Psoas muscle (tissue), 8 donors: ENCODE measurements around the gene MFSD6. TPM values are rescaled to one million over a fixed set of nuclear protein-coding genes. Genes with fewer than 3 reads are reported as not detected.

Source experiments
- ATAC-seq, 4 donors: fragments of 200-7000 bp; cut with Tn5 transposase; one replicate each; pipeline ENCODE4 v1.9.1; 2020; ENCODE audit warnings: moderate library complexity in 3 of 4, mild to moderate bottlenecking in 2 of 4
- DNase-seq, 2 donors: peaks; one replicate each; pipeline ENCODE4 v3.0.0-alpha.2; 2020
- H3K27ac ChIP-seq: fragments of 200-600 bp; one replicate; pipeline ENCODE4 v1.8.0; 2022
- H3K27me3 ChIP-seq, 3 donors: fragments of 200-600 bp in 1 of 3; one replicate each; pipeline versions ENCODE4 v1.6.1 to v1.8.0; 2013 to 2022; ENCODE audit warnings: low read length in 2 of 3, mild to moderate bottlenecking in 2 of 3, moderate library complexity in 1 of 3; ENCODE audit not compliant: insufficient read depth in 3 of 3
- H3K36me3 ChIP-seq, 2 donors: fragments of 200-600 bp in 1 of 2; one replicate each; pipeline versions ENCODE4 v1.6.1 to v1.8.0; 2013 to 2022; ENCODE audit warnings: low read depth in 1 of 2, mild to moderate bottlenecking in 1 of 2, moderate library complexity in 1 of 2; ENCODE audit not compliant: insufficient read depth in 1 of 2
- H3K4me1 ChIP-seq: fragments of 200-600 bp; one replicate; pipeline ENCODE4 v1.8.0; 2022
- H3K4me3 ChIP-seq: fragments of 200-600 bp; one replicate; pipeline ENCODE4 v1.8.0; 2022; ENCODE audit warnings: mild to moderate bottlenecking
- H3K9me3 ChIP-seq: fragments of 200-600 bp; one replicate; pipeline ENCODE4 v1.8.0; 2022
- CTCF ChIP-seq: fragments of 200-600 bp; IDR thresholded peaks from one replicate; pipeline ENCODE4 v1.8.0; 2022; ENCODE audit warnings: antibody characterized with exemption
- WGBS, 3 donors: extraction: QIAGEN DNeasy Blood & Tissue Kit; methylation state at CpG; one replicate each; pipeline versions ENCODE4 v1.1.6 to v1.1.7; 2013; 5-methylcytosine and 5-hydroxymethylcytosine counted together
- intact Hi-C, 2 donors: fragments of 100-400 bp; cut with DNase I; formaldehyde crosslinking; loops; one replicate each; pipeline versions ENCODE4 v1.11.0 to v1.14.2; 2022
- polyA plus RNA-seq, 3 donors: library from polyadenylated mRNA; stranded (reverse); fragments of 200-250 nt; gene quantifications; one replicate each; pipeline ENCODE4 v1.2.3, GENCODE V29; 2013
- total RNA-seq, 4 donors: library from RNA; stranded (reverse); fragmentation: NEBNext Ultra II Directional in 2 of 4; extraction: Animal tissue kit (Norgen Biotek cat#: 25700) in 2 of 4; gene quantifications; one replicate each; pipeline versions ENCODE4 v1.2.1 to v1.2.4, GENCODE V29; 2021 to 2023
- donor health status: healthy with polysubstance abuse.
- donor health status: DM: no; HTN: no; CAD: no; lungs with moderate emphysema.
- donor health status: Bipolar disorder and iron deficiency.
- donor health status: healthy.
- donor health status: DM: yes; HTN: yes; CAD: no.
- donor health status: DM: no; HTN: no; CAD: no.
- donor health status: DM: no; HTN: no; CAD: no.
- donor health status: DM: yes; HTN: yes; CAD: no.

The MFSD6 gene
- total and polyA plus RNA-seq, 7 donors: 2.6 to 9.4 (median 5.0) TPM

- no peaks in the 10 kb centered on the region for H3K9me3 ChIP-seq
- H3K4me1 ChIP-seq: no peaks in the 10 kb centered on the region
- 51 to 69% (median 64%) methylated on average over 2 of the region's 2 CpGs for WGBS, 3 donors
- no peak overlapping the region for H3K4me3 ChIP-seq
- H3K27me3 ChIP-seq: peaks cover 0 to 2% (median 0%) of the 10 kb centered on the region in 3 donors
- DNase-seq (no peak), ATAC-seq (no peak)
- intact Hi-C loops: no loop called here
- no peak for TF ChIP-seq CTCF
- no peaks in the 10 kb centered on the region for H3K36me3 ChIP-seq
- no peak overlapping the region for H3K27ac ChIP-seq
Observed at GRCh38 chr2:190415794-190416775, 7.9 kb downstream of the MFSD6 start.

GRCh38 chr2:190417045-190417842 lies 9.1 kb downstream of the MFSD6 start:
- peak in 1 of 4 donors; percentile 42 for ATAC-seq
- TF ChIP-seq CTCF: no peak
- intact Hi-C loops: no loop called here
- Histone ChIP-seq H3K27me3 (no peaks in the 10 kb centered on the region), H3K36me3 (no peaks in the 10 kb centered on the region), H3K4me3 (no peak overlapping the region), H3K9me3 (no peaks in the 10 kb centered on the region), H3K27ac (no peak overlapping the region), H3K4me1 (no peaks in the 10 kb centered on the region)
- WGBS, 3 donors: 46 to 62% (median 59%) methylated on average over 9 of the region's 9 CpGs
- no peak for DNase-seq

DNA sequence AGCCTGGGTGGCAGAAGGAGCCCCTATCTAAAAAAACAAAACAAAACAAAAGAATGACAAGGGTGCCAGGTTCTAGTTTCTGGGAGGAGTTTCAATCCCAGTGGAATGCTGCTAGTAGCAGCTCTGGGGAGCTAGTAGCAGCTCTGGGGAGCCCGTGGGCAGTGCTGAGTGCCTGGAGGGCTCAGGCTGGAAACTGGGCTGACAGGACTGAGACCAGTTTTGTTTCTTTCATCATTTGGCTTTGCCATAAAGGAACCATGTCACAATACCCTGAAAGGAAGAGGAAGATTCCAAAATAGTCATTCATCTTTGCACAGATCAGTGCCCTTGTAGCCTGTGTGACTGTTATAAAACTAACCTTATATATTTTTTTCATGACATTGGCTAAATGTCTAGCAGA lies 10.6 kb downstream of the MFSD6 start:
- H3K36me3 ChIP-seq: no peaks in the 10 kb centered on the region
- no peak for ATAC-seq
- no peak overlapping the region for H3K4me3 ChIP-seq
- intact Hi-C loops: no loop called here
- no peaks in the 10 kb centered on the region for H3K9me3 ChIP-seq
- no peak for DNase-seq
- 42 to 63% (median 47%) methylated on average over 1 of the region's 1 CpG for WGBS, 3 donors
- no peak for TF ChIP-seq CTCF
- no peak overlapping the region for H3K27ac ChIP-seq
- H3K4me1 ChIP-seq: no peaks in the 10 kb centered on the region
- H3K27me3 ChIP-seq: no peaks in the 10 kb centered on the region

DNA sequence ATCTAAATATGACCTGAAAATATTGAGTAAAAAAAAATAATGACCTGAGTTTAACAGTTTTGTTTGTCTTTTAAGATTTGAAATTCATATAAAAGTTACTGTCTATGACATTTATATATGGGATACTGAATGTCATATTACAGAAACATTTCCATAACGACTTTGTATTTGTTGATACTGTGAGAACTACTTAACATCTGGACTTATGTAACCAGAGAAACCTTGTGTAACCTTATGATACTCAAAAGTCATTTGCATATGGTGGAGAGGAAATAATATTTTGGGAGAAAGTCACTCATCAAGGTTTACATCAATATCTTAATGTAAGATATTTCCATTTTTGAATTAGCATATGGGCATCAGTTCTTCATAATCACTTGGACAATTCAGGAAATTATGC lies 12.6 kb downstream of the MFSD6 start:
- H3K9me3 ChIP-seq: no peaks in the 10 kb centered on the region
- no peak overlapping the region for H3K27ac ChIP-seq
- WGBS, 3 donors: 41 to 59% (median 53%) methylated on average over 1 of the region's 1 CpG
- no peaks in the 10 kb centered on the region for H3K4me1 ChIP-seq
- ATAC-seq: no peak
- H3K4me3 ChIP-seq: no peak overlapping the region
- intact Hi-C loops: no loop called here
- no peaks in the 10 kb centered on the region for H3K27me3 ChIP-seq
- DNase-seq: no peak
- TF ChIP-seq CTCF: no peak
- H3K36me3 ChIP-seq: no peaks in the 10 kb centered on the region
